HG03442 (cell line): Measurements from ENCODE around the gene RNF144B.
"Not testable (repeated sequence)": the region's sequence is repeated elsewhere in the genome, so short reads cannot be mapped to it uniquely, and the experiment has no call there.

Source experiments
- ATAC-seq: cut with Tn5 transposase; IDR thresholded peaks from one replicate; pipeline ENCODE4 v1.9.1; 2021; ENCODE audit warnings: mild to moderate bottlenecking, moderate library complexity; ENCODE audit not compliant: unreplicated experiment

The RNF144B gene

GRCh38 chr6:18368277-18369105 is 18.7 kb upstream of the RNF144B start:
- ATAC-seq = no peak

- no peak for ATAC-seq
Observed at GRCh38 chr6:18371010-18371409, 16.1 kb upstream of the RNF144B start.

- ATAC-seq = no peak
Observed at GRCh38 chr6:18371656-18372055, 15.5 kb upstream of the RNF144B start.

GRCh38 chr6:18380158-18380836 is 6.9 kb upstream of the RNF144B start:
- no peak for ATAC-seq

- ATAC-seq = no peak
Observed at GRCh38 chr6:18380851-18381250, 6.3 kb upstream of the RNF144B start.

- no peak for ATAC-seq
Observed at GRCh38 chr6:18383441-18383840, 3.7 kb upstream of the RNF144B start.

GRCh38 chr6:18384621-18385020 is 2.5 kb upstream of the RNF144B start:
- no peak for ATAC-seq

GRCh38 chr6:18386298-18386976 is 713 bp upstream of the RNF144B start:
- no peak for ATAC-seq

GRCh38 chr6:18388271-18388670 is 1.1 kb downstream of the RNF144B start:
- ATAC-seq = no peak

GRCh38 chr6:18388942-18389341 is 1.8 kb downstream of the RNF144B start:
- ATAC-seq = no peak

GRCh38 chr6:18389479-18389878 is 2.3 kb downstream of the RNF144B start:
- ATAC-seq = no peak

- ATAC-seq = no peak
Observed at GRCh38 chr6:18390476-18390875, 3.3 kb downstream of the RNF144B start.

- no peak for ATAC-seq
Observed at GRCh38 chr6:18391023-18391422, 3.9 kb downstream of the RNF144B start.

- no peak for ATAC-seq
Observed at GRCh38 chr6:18392346-18392877, 5.3 kb downstream of the RNF144B start.

- ATAC-seq = no peak
Observed at GRCh38 chr6:18393698-18394097, 6.5 kb downstream of the RNF144B start.

GRCh38 chr6:18395177-18395855 is 8.2 kb downstream of the RNF144B start:
- no peak for ATAC-seq

GRCh38 chr6:18395856-18396197 is 8.7 kb downstream of the RNF144B start:
- no peak for ATAC-seq

- no peak for ATAC-seq
Observed at GRCh38 chr6:18397701-18398100, 10.6 kb downstream of the RNF144B start.

- ATAC-seq = not testable (repeated sequence)
Observed at GRCh38 chr6:18398225-18398624, 11.1 kb downstream of the RNF144B start.

GRCh38 chr6:18400831-18401446 is 13.8 kb downstream of the RNF144B start:
- ATAC-seq = peak; percentile 88

- not testable (repeated sequence) for ATAC-seq
Observed at GRCh38 chr6:18404965-18405364, 17.8 kb downstream of the RNF144B start.
